Stimulated activated CD4-positive, alpha-beta T cell treated with anti-CD3 and anti-CD28 coated beads, Interleukin-2, amount 100 ng/mL, for 4 hours (primary cell): ENCODE results near the gene PLEKHG1.

Experiments used
- DNase-seq: peaks from one replicate; pipeline ENCODE4 v3.0.0-alpha.2; 2020; ENCODE audit warnings: low read depth

Gene PLEKHG1

GRCh38 chr6:150589852-150590251 lies 9.8 kb upstream of the PLEKHG1 start:
- DNase-seq: no peak

- no peak for DNase-seq
These were observed 9.2 kb upstream of the PLEKHG1 start for GRCh38 chr6:150590446-150590845.

- DNase-seq: no peak
These were observed 7.2 kb upstream of the PLEKHG1 start for GRCh38 chr6:150592377-150592995.

DNA sequence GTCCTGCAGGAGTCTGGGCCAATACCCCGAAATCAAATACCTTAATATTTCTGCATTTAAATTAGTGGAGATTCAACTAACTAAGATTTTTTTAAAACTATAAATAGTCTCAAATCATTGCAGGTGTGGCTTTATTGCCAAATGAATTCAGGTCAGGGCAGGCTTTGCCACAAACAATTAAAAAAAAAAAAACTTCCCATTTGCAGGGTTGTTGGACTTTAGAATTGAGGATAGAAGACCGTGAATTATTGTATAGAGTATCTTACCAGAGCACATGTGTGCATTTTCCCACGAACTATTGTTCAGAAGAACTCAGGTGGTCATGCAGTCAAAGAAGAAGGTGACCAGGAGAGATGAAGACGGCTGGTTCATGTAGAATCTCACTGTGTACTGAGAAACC lies 6.6 kb upstream of the PLEKHG1 start:
- no peak for DNase-seq

DNA sequence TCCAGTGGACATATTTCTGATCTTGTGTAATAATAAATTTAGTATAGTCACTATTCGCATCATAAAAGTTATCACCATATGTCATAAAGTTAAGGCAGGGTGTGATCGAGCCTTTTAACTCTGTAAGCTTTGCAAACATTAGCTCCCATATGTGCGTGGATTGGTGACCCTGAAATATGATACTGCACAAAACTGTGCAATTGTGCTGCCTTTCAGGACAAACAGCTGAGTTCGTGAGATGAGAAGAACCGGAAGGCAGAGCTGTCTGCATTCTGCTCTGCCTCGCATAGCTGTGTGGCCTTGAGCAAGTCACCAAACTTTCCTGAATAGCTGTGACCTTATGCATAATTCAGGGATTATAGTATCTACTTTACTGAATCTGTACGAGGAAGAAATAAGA lies 3.2 kb upstream of the PLEKHG1 start:
- no peak for DNase-seq

- DNase-seq: no peak
These were observed 1.3 kb upstream of the PLEKHG1 start for GRCh38 chr6:150598401-150598800.

- no peak for DNase-seq
These were observed 857 bp upstream of the PLEKHG1 start for GRCh38 chr6:150598858-150599198.

DNA sequence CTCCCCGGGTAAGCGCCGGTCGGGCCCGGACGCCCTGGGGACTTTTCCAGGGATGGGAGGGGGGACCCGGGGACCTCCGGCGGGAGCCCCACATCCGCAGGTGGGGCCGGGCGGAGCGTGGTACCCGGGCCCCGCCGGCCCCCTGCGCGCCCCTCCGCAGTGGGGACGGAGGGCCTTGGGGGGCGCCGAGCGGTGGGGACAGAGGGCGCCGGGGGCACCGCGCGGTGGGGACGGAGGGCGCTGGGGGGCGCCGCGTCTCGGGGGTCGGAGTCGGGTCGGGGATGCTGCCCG lies 270 bp downstream of the PLEKHG1 start:
- DNase-seq: no peak

- peak; percentile 17 for DNase-seq
These were observed 774 bp downstream of the PLEKHG1 start for GRCh38 chr6:150600301-150601017.

- DNase-seq: no peak
These were observed 1.8 kb downstream of the PLEKHG1 start for GRCh38 chr6:150601439-150601838.

DNA sequence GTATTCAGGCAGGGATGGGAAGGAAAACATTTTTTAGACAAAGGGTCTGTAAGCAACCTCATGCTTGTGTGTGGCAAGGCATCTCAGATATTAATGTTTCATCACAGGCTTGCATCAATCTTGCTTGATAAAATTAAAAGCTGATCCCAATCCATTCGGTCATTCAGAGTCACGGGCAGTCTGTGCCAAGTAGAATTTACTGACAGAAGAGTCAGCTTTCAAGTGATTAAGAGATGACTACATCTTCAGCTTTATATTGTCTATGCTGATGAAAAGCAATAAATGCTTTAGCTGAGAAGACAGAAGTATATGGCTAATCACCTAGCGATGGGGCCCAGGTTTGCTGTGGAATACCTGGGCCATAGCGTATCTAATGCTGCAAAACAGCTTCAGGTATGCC lies 3.5 kb downstream of the PLEKHG1 start:
- DNase-seq: no peak

DNA sequence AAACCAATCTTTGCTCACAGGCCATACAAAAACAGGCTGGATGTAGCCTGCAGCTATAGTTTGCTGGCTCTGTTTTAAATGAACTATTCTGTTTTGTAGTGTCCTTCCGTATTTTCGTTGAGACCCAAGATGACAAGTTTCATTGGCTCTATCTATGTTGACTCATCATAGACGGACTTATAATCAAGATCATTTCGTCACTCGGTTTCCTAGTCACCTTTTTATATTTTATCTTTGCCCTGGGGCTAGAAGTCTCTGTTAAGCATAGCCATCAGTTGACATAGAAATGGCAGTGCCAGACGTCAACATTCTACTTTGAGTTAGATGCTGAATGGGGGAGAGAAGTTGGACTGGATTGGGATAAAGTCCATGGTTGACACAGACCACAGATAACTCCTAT lies 4.8 kb downstream of the PLEKHG1 start:
- DNase-seq: no peak

DNA sequence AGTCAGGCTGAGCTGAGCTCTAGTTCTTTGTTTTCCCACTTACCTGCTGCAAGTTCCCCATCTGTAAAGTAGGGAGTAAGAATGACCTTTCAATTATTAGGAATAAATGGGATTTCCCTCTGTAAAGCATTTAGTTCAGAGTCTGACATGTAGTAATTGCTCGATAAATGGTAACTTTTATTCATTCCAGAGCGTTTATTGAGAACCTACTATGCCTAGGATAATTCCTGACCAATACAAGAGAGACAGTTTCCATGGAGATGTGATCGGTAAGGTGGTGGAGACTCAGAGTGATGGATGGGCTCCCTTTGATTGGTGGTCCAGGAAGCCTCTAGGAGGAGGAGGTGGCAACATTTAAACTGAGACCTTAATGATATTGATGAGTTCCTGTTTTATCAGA lies 5.6 kb downstream of the PLEKHG1 start:
- no peak for DNase-seq

GRCh38 chr6:150606168-150606591 lies 6.5 kb downstream of the PLEKHG1 start:
- DNase-seq: no peak

GRCh38 chr6:150606647-150607328 lies 7.1 kb downstream of the PLEKHG1 start:
- DNase-seq: no peak

DNA sequence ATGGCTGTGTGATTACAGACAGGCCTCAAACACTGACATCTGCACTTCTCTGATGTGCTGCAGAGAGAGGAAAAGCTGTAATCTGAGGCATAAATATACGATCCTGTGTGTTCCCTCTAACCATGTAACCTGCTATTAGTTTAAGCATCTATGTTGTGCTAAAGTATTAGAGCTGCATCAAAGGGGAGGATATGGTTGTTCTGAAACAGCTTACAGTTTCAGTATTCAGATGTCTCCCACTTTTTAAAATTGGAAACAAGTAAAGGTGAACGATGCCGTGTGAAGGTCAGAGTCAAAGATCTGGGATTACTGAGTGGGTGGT lies 7.6 kb downstream of the PLEKHG1 start:
- DNase-seq: no peak

DNA sequence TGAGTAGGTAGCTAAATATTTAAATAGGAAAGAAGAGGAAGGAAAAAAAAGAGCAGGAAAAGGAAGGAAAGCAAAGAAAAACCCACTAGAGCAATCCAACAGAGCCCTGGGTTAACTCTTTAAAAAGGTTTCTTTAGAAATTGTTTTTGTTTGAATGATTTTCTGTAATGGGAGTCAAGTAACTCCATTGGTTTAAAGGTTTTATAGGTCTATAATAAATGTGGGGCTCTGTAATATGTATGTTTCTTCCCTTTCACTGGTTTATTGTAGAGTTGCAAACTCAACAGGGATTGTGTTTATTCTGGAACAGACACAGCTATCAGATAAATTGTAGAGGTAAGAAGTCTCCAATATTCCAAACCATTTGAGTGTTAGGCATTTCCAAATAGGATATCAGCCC lies 10.9 kb downstream of the PLEKHG1 start:
- DNase-seq: no peak

- DNase-seq: no peak
These were observed 13.6 kb downstream of the PLEKHG1 start for GRCh38 chr6:150613269-150613668.

DNA sequence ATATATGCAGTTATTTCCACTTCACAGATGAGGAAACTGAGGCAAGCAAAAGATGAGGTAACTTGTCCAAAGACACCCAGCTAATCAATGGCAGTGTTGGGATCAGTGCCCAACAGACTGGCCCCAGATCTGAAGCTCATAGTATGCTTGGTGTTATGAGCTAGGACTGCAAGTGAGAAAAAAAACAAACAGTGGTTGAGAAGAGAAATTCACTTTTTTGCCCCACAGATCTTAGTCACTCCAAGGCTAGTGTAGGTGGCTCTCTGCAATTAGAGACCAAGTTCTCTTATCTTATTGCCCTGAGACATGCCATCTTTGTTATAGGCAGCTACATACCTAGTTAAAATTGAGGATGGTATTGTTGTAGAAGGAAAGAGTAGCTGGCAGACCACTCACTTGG lies 16.3 kb downstream of the PLEKHG1 start:
- no peak for DNase-seq

DNA sequence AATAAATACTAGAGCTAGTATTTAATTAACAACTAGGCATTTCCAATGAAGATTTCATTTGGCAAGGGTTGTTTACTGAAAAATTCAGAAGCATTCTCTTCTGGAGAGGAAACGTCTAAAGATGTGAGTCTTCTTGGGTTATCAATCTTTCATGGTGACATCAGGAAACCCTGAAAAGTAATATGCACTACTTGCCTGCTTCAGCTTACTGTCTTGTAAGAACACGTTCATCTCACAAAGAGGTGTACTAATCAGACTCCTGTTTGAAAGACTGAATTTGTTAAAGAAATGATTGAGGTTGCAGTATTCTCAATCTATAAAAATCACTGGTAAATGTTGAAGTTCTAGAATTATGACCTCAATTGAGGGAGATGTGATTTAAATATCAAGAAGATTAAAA lies 16.9 kb downstream of the PLEKHG1 start:
- DNase-seq: no peak

DNA sequence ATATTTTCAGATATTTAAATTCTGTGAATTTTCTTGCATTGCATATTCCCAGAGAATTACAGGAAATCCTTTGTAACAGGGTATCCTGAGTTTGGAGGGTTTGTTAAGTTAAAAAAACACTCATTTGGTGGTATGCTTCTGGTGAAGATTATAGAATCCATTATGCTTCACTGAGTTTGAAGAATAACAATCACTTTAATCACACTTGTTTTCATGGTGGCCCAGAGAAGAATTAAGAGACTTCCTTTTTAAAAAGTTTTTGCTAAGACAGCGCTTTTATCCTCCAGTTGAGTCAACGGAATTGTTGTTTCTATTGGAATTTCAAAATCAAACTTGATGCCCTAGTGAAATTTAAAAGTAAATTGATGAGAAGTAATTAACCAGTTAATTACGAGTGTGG lies 17.4 kb downstream of the PLEKHG1 start:
- no peak for DNase-seq

DNA sequence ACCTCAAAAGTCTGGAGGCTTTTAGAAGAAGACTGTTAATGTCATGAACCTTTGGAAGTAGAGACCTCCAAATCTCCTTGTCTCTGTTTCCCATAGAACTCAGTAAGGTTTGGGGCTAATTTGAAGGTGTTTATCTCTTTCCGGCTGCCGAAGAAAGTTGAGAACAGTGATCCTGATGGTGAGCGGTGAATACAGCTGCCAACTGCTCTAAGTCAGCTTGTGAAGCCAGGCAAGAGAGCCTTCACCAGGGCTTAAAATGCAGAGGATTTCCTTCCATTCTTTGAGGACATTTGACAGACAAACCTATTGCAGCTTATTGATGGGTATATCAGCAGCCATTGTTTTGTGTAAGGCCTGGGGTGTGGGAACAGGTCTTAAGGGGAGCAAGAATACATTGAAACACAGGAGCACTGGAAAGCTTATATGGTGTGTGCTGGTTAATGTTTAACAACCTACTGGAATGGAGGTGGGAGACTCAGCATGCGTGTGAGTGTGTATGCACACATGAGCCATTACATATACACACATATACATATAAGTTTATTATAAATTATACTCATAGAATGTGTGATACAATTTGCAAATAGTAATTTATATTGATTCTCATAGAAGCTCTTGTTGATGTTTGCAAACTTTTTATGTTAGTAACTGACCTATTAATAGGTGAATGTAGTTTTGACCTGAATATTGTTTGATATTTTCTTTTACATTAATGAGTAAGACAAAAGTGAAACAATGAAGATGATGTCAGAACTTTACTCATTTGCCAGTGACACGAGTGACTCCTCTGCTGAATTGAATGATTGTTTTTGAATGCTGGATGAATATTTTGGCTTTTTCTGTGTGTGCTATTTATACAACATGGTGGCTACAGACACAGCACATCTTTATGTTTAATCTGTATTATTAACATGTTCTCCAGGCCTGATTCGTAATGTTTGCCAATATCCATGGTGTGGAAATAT lies 18.1 kb downstream of the PLEKHG1 start:
- DNase-seq: no peak

GRCh38 chr6:150619275-150619674 lies 19.6 kb downstream of the PLEKHG1 start:
- DNase-seq: no peak
